HepG2 (cell line): ENCODE measurements around the gene LZTFL1. TPM values are rescaled to one million over a fixed set of nuclear protein-coding genes. Genes with fewer than 3 reads are reported as not detected.

Experiments used
- ATAC-seq: fragments of 200-7000 bp; cut with Tn5 transposase; 3 replicates; pipeline ENCODE4 v1.9.1; 2020; ENCODE audit warnings: mild to moderate bottlenecking, moderate library complexity
- BruUV-seq: library from RNA; stranded (reverse); fragments of 400-500 nt; replicated peaks from 2 replicates; lab custom pipeline; 2021; lab: Mats Ljungman, UMichigan
- CTCF ChIA-PET: fragments of 300-600 bp; formaldehyde crosslinking; extraction: SDS; loops from one replicate; lab custom pipeline; 2021; ENCODE audit warnings: low total read pairs, inconsistent platforms, low intra/inter-chr PET ratio; lab: Yijun Ruan, JAX
- POLR2A ChIA-PET: fragments of 350-600 bp; sonication (Branson Sonifier 250); formaldehyde crosslinking; loops from one replicate; lab custom pipeline; 2020; ENCODE audit warnings: antibody characterized with exemption, inconsistent platforms; lab: Yijun Ruan, JAX
- DNase-seq: peaks from one replicate; pipeline ENCODE4 v3.0.0-alpha.2; 2015; ENCODE audit warnings: low spot score
- FAIRE-seq: peaks from 3 replicates; lab custom pipeline; 2011; peaks lifted over from hg19 to GRCh38; lab: Jason Lieb, UNC
- H2AFZ ChIP-seq: one replicate; pipeline ENCODE4 v1.6.1; 2011; ENCODE audit warnings: low read length, inconsistent platforms
- H3K27ac ChIP-seq: fragments of 300-600 bp; 3 replicates; pipeline ENCODE4 v1.8.0; 2011; ENCODE audit warnings: mixed run types, mild to moderate bottlenecking, mixed read lengths, low read length, inconsistent platforms; ENCODE audit not compliant: insufficient read depth; ENCODE audit errors: extremely low read length
- H3K27me3 ChIP-seq, 2 experiments: fragments of 200-600 bp in 1 of 2; 2 replicates in 1 of 2; 3 replicates in 1 of 2; pipeline versions ENCODE4 v1.6.0 to v1.8.0; 2011; ENCODE audit warnings: low read length in 2 of 2, mild to moderate bottlenecking in 2 of 2, moderate library complexity in 2 of 2, inconsistent platforms in 1 of 2; ENCODE audit not compliant: insufficient read depth in 2 of 2, control insufficient read depth in 1 of 2
- H3K36me3 ChIP-seq, 2 experiments: fragments of 200-600 bp in 1 of 2; replicated peaks in 1 of 2; 2 replicates in 1 of 2; 3 replicates in 1 of 2; pipeline versions ENCODE4 v1.5.1 to v1.8.0; 2011; ENCODE audit warnings: low read length in 2 of 2, inconsistent platforms in 1 of 2; ENCODE audit not compliant: insufficient read depth in 2 of 2, control insufficient read depth in 1 of 2
- H3K4me1 ChIP-seq: 2 replicates; pipeline ENCODE4 v1.5.1; 2012; ENCODE audit warnings: low read length, inconsistent platforms; ENCODE audit not compliant: insufficient read depth
- H3K4me2 ChIP-seq: 2 replicates; pipeline ENCODE4 v1.6.0; 2011; ENCODE audit warnings: low read depth, low read length, inconsistent platforms
- H3K4me3 ChIP-seq, 3 experiments: fragments of 200-600 bp in 1 of 3; sonication (generic), shearing (Covaris generic) in 1 of 3; replicated peaks in 1 of 3; 2 replicates each; pipeline ENCODE4 v1.5.1; 2011 to 2016; ENCODE audit warnings: low read length in 3 of 3, inconsistent platforms in 2 of 3, low read depth in 2 of 3, mild to moderate bottlenecking in 2 of 3, control low read depth in 1 of 3, mixed read lengths in 1 of 3; ENCODE audit not compliant: insufficient read depth in 1 of 3
- H3K79me2 ChIP-seq: one replicate; pipeline ENCODE4 v1.6.1; 2011; ENCODE audit warnings: low read length, inconsistent platforms; ENCODE audit not compliant: insufficient read depth
- H3K9ac ChIP-seq: 2 replicates; pipeline ENCODE4 v1.6.0; 2011; ENCODE audit warnings: mild to moderate bottlenecking, low read depth, low read length, inconsistent platforms; ENCODE audit not compliant: insufficient read depth
- H3K9me3 ChIP-seq: 2 replicates; pipeline ENCODE4 v1.5.1; 2012; ENCODE audit warnings: mild to moderate bottlenecking, low read length
- H4K20me1 ChIP-seq: 2 replicates; pipeline ENCODE4 v1.6.0; 2011; ENCODE audit warnings: inconsistent platforms, mild to moderate bottlenecking, low read length, moderate library complexity; ENCODE audit not compliant: insufficient read depth
- AHR ChIP-seq: IDR thresholded peaks from 2 replicates; pipeline ENCODE4 v1.6.1; 2018; ENCODE audit warnings: missing genetic modification reagents, missing compliant biosample characterization
- BRD4 ChIP-seq: sonication (generic); formaldehyde crosslinking; IDR thresholded peaks from 2 replicates; pipeline ENCODE4 v1.4.0; 2020; ENCODE audit warnings: missing genetic modification reagents
- HOXD1 ChIP-seq: sonication (generic); formaldehyde crosslinking; IDR thresholded peaks from 2 replicates; pipeline ENCODE4 v1.5.0; 2020; ENCODE audit warnings: missing genetic modification reagents
- RARA ChIP-seq: IDR thresholded peaks from 2 replicates; pipeline ENCODE4 v1.6.1; 2016; ENCODE audit warnings: missing genetic modification reagents, missing compliant biosample characterization
- U2AF2 ChIP-seq: fragments of 200-400 bp; formaldehyde crosslinking; IDR thresholded peaks from 2 replicates; pipeline ENCODE4 v1.6.1; 2017; ENCODE audit warnings: low read depth, mild to moderate bottlenecking, low read length
- ZFP1 ChIP-seq: IDR thresholded peaks from 2 replicates; pipeline ENCODE4 v1.6.1; 2016
- ZNF350 ChIP-seq: sonication (generic); formaldehyde crosslinking; IDR thresholded peaks from 2 replicates; pipeline ENCODE4 v1.4.0; 2020; ENCODE audit warnings: mild to moderate bottlenecking, low read depth, missing genetic modification reagents, borderline replicate concordance
- WGBS: methylation state at CpG from one replicate; pipeline ENCODE4 v1.1.6; 2017; ENCODE audit warnings: low lambda C conversion rate; 5-methylcytosine and 5-hydroxymethylcytosine counted together
- in situ Hi-C: cut with HindIII; loops from 2 replicates; pipeline ENCODE4 v1.10.0; 2017; ENCODE audit warnings: low pct_unique_long_range_greater_than_20kb; ENCODE audit not compliant: extremely low pct_ligation_motif_present
- intact Hi-C: fragments of 100-400 bp; cut with micrococcal nuclease; formaldehyde crosslinking; loops from one replicate; pipeline ENCODE4 v1.10.0; 2022; ENCODE audit not compliant: unreplicated experiment
- polyA plus RNA-seq, 8 experiments: library from polyadenylated mRNA; depleted of rRNA in 3 of 8; stranded (reverse) in 7 of 8; unstranded in 1 of 8; fragments of >200 nt; fragmentation: Illumina TruSeq in 4 of 8; extraction: Trizol in 4 of 8; gene quantifications; 2 replicates each; pipeline versions ENCODE4 v1.2.1 to v1.2.3, GENCODE V29; 2011 to 2016; ENCODE audit warnings: low read depth in 4 of 8, missing spikeins in 1 of 8, mixed read lengths in 1 of 8; ENCODE audit not compliant: insufficient read depth in 1 of 8
- total RNA-seq, 5 experiments: library from RNA; depleted of rRNA; stranded (reverse); fragments of >200 nt; fragmentation: Illumina TruSeq; extraction: Trizol; gene quantifications; 2 replicates each; pipeline ENCODE4 v1.2.3, GENCODE V29; 2016; ENCODE audit warnings: low read depth in 1 of 5
- TF ChIP-seq, protein P1 (sequence below): IDR thresholded peaks from 2 replicates; pipeline ENCODE4 v1.6.1; 2012; ENCODE audit warnings: low read depth, low read length, improper control_type of control experiment
- TF ChIP-seq, protein P2 (sequence below), 2 experiments: fragments of 450-650 bp in 1 of 2; sonication (generic) in 1 of 2; formaldehyde crosslinking; IDR thresholded peaks; 2 replicates each; pipeline versions ENCODE4 v1.5.0 to v1.8.0; 2020 to 2022; ENCODE audit warnings: mild to moderate bottlenecking in 1 of 2, missing genetic modification reagents in 1 of 2
- TF ChIP-seq, protein P3 (sequence below): sonication (generic); formaldehyde crosslinking; conservative IDR thresholded peaks from 2 replicates; pipeline ENCODE4 v1.8.0; 2022; ENCODE audit warnings: low read depth, missing genetic modification reagents
- TF ChIP-seq, protein P4 (sequence below): sonication (generic); formaldehyde crosslinking; IDR thresholded peaks from 2 replicates; pipeline ENCODE4 v1.8.0; 2022; ENCODE audit warnings: mild to moderate bottlenecking, missing genetic modification reagents, borderline replicate concordance

Gene LZTFL1
- total and polyA plus RNA-seq, 2 of the 13 experiments (the other 11 are each of a cell fraction or from before 2014, with no cell fraction given) = 16.6 to 17.2 TPM

DNA sequence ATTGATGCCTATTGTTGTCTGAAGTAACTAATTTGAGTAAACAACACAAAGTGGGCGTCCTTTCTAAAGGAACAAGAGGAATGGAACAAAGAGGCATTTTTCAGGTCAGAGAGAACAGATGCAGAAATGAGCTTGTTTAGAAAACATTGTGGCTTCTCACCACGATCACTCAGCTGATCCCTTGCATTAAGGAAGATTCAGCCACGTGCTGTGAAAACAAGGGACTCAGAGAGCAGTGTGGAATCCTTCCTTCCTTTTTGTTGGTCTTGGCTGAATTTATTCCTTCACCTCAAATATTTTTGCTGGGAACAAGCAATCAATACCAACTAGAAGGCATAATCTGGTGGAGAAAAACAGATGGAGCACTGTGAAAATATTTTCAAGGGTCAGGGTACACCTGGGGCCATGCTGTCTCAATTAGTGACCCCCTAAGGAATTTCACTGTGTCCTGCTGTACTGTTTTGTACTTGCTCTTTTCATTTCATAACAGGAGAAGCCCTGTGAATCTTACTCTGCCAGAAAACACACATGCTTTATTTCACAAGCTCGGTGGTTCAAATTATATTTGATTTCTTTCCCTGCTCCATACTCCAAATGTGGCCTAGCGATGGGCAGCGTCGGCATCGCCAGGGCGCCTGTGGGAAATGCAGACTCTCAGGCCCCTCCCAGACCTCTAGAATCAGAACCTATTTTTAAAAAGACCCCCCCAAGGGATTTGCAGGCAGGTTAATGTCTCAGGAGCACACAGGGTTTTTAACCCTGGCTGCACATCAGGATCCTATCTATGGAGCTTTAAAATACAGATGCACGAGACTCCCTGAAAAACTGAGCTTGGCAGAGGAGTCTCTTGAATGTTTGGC, 34.0 kb downstream of the LZTFL1 start:
- H3K79me2 ChIP-seq = no peaks in the 10 kb centered on the region
- no peaks in the 10 kb centered on the region; a peak in 1 of 5 replicates for H3K27me3 ChIP-seq
- H4K20me1 ChIP-seq = no peaks in the 10 kb centered on the region
- no TSS peak for BruUV-seq
- no peak overlapping the region for H2AFZ ChIP-seq
- FAIRE-seq (no peak), DNase-seq (no peak), ATAC-seq (no peak)
- H3K4me3 ChIP-seq = no peak overlapping the region
- intact Hi-C loops = no loop called here
- no peak overlapping the region for H3K9ac ChIP-seq
- TF ChIP-seq BRD4 (CRISPR knock-in tag) (no peak), ZNF350 (CRISPR knock-in tag) (no peak), U2AF2 (no peak), ZFP1 (no peak), AHR (no peak), RARA (CRISPR knock-in tag) (no peak), HOXD1 (CRISPR knock-in tag) (no peak)
- TF ChIP-seq, protein P1, sequence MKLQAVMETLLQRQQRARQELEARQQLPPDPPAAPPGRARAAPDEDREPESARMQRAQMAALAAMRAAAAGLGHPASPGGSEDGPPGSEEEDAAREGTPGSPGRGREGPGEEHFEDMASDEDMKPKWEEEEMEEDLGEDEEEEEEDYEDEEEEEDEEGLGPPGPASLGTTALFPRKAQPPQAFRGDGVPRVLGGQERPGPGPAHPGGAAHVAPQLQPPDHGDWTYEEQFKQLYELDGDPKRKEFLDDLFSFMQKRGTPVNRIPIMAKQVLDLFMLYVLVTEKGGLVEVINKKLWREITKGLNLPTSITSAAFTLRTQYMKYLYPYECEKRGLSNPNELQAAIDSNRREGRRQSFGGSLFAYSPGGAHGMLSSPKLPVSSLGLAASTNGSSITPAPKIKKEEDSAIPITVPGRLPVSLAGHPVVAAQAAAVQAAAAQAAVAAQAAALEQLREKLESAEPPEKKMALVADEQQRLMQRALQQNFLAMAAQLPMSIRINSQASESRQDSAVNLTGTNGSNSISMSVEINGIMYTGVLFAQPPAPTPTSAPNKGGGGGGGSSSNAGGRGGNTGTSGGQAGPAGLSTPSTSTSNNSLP = no peak
- TF ChIP-seq, protein P2, sequence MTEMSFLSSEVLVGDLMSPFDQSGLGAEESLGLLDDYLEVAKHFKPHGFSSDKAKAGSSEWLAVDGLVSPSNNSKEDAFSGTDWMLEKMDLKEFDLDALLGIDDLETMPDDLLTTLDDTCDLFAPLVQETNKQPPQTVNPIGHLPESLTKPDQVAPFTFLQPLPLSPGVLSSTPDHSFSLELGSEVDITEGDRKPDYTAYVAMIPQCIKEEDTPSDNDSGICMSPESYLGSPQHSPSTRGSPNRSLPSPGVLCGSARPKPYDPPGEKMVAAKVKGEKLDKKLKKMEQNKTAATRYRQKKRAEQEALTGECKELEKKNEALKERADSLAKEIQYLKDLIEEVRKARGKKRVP (CRISPR knock-in tag; IDR thresholded peaks at IDR 0.05) = no peak
- TF ChIP-seq, protein P3, sequence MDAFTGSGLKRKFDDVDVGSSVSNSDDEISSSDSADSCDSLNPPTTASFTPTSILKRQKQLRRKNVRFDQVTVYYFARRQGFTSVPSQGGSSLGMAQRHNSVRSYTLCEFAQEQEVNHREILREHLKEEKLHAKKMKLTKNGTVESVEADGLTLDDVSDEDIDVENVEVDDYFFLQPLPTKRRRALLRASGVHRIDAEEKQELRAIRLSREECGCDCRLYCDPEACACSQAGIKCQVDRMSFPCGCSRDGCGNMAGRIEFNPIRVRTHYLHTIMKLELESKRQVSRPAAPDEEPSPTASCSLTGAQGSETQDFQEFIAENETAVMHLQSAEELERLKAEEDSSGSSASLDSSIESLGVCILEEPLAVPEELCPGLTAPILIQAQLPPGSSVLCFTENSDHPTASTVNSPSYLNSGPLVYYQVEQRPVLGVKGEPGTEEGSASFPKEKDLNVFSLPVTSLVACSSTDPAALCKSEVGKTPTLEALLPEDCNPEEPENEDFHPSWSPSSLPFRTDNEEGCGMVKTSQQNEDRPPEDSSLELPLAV (CRISPR knock-in tag) = no peak
- TF ChIP-seq, protein P4, sequence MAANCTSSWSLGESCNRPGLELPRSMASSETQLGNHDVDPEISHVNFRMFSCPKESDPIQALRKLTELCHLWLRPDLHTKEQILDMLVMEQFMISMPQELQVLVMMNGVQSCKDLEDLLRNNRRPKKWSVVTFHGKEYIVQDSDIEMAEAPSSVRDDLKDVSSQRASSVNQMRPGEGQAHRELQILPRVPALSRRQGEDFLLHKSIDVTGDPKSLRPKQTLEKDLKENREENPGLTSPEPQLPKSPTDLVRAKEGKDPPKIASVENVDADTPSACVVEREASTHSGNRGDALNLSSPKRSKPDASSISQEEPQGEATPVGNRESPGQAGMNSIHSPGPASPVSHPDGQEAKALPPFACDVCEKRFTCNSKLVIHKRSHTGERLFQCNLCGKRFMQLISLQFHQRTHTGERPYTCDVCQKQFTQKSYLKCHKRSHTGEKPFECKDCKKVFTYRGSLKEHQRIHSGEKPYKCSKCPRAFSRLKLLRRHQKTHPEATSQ (CRISPR knock-in tag) = no peak
- ChIA-PET POLR2A (no interaction called here), CTCF (no interaction called here)
- H3K4me1 ChIP-seq = peaks cover 6% of the 10 kb centered on the region; the same call in 1 of the 2 replicates
- H3K9me3 ChIP-seq = no peaks in the 10 kb centered on the region
- H3K36me3 ChIP-seq = no peaks in the 10 kb centered on the region
- no peak overlapping the region for H3K4me2 ChIP-seq
- no peak overlapping the region for H3K27ac ChIP-seq
- WGBS = 57% methylated on average over 10 of the region's 10 CpGs
- in situ Hi-C loops = no loop called here
